Endothelial cell of umbilical vein (primary cell): ENCODE measurements around the gene KIF1C. TPM values are rescaled to one million over a fixed set of nuclear protein-coding genes. Genes with fewer than 3 reads are reported as not detected.

ENCODE experiments used
- BruUV-seq: library from RNA; stranded (reverse); fragments of 400-500 nt; replicated peaks from 2 replicates; lab custom pipeline; 2021; lab: Mats Ljungman, UMichigan
- CTCF ChIA-PET: fragments of 300-600, 350-600 bp; sonication (Branson Sonifier 250); formaldehyde crosslinking; loops from one replicate; lab custom pipeline; 2021; ENCODE audit warnings: antibody characterized with exemption, inconsistent platforms; lab: Charles Lee
- POLR2A ChIA-PET: fragments of 300-600, 350-600 bp; sonication (Branson Sonifier 250); formaldehyde crosslinking; loops from one replicate; lab custom pipeline; 2021; ENCODE audit warnings: antibody characterized with exemption, inconsistent platforms; lab: Charles Lee
- DNase-seq: peaks from one replicate; pipeline ENCODE4 v3.0.0-alpha.2; 2011; ENCODE audit warnings: low read depth, low spot score
- FAIRE-seq: peaks from 2 replicates; lab custom pipeline; 2011; peaks lifted over from hg19 to GRCh38; lab: Jason Lieb, UNC
- H2AFZ ChIP-seq: 2 replicates; pipeline ENCODE4 v1.6.0; 2012; ENCODE audit warnings: low read depth, low read length, control low read depth, inconsistent platforms
- H3K27ac ChIP-seq: 2 replicates; pipeline ENCODE4 v1.5.1; 2011; ENCODE audit warnings: low read depth, mild to moderate bottlenecking, control low read depth, low read length, moderate library complexity; ENCODE audit not compliant: insufficient read depth
- H3K27me3 ChIP-seq, 2 experiments: 2 replicates each; pipeline versions ENCODE4 v1.6.0 to v1.6.1; 2011; ENCODE audit warnings: low read length in 2 of 2, mixed read lengths in 1 of 2; ENCODE audit not compliant: control insufficient read depth in 2 of 2, insufficient read depth in 2 of 2
- H3K36me3 ChIP-seq, 2 experiments: 2 replicates in 1 of 2; 3 replicates in 1 of 2; pipeline ENCODE4 v1.5.1; 2011; ENCODE audit warnings: low read length in 2 of 2, mild to moderate bottlenecking in 1 of 2, moderate library complexity in 1 of 2; ENCODE audit not compliant: control insufficient read depth in 2 of 2, insufficient read depth in 2 of 2; ENCODE audit errors: extremely low read depth in 1 of 2
- H3K4me1 ChIP-seq: 3 replicates; pipeline ENCODE4 v1.5.1; 2011; ENCODE audit warnings: mild to moderate bottlenecking, low read length; ENCODE audit not compliant: control insufficient read depth, insufficient read depth; ENCODE audit errors: extremely low read depth
- H3K4me2 ChIP-seq: 2 replicates; pipeline ENCODE4 v1.6.1; 2011; ENCODE audit warnings: low read length, control low read depth, mixed read lengths; ENCODE audit not compliant: insufficient read depth
- H3K4me3 ChIP-seq, 3 experiments: fragments of 200-600 bp in 1 of 3; sonication (generic), shearing (Covaris generic) in 1 of 3; replicated peaks in 1 of 3; 2 replicates each; pipeline ENCODE4 v1.5.1; 2011 to 2016; ENCODE audit warnings: control low read depth in 3 of 3, low read length in 3 of 3, mild to moderate bottlenecking in 2 of 3, inconsistent platforms in 1 of 3, low read depth in 1 of 3, moderate library complexity in 1 of 3; ENCODE audit not compliant: insufficient read depth in 1 of 3
- H3K79me2 ChIP-seq: 2 replicates; pipeline ENCODE4 v1.6.0; 2012; ENCODE audit warnings: low read length, inconsistent platforms; ENCODE audit not compliant: control insufficient read depth, insufficient read depth
- H3K9ac ChIP-seq: replicated peaks from 2 replicates; pipeline ENCODE3; 2011; ENCODE audit warnings: low read length, control low read depth; ENCODE audit not compliant: insufficient read depth; ENCODE audit errors: extremely low read depth
- H3K9me1 ChIP-seq: replicated peaks from 3 replicates; pipeline ENCODE4 v1.6.0; 2011; ENCODE audit warnings: mild to moderate bottlenecking, low read length; ENCODE audit not compliant: control insufficient read depth, insufficient read depth; ENCODE audit errors: extremely low read depth
- H3K9me3 ChIP-seq: replicated peaks from 2 replicates; pipeline ENCODE4 v1.5.1; 2012; ENCODE audit warnings: low read length, inconsistent platforms; ENCODE audit not compliant: control insufficient read depth, insufficient read depth
- H4K20me1 ChIP-seq: replicated peaks from 2 replicates; pipeline ENCODE3; 2011; ENCODE audit warnings: mild to moderate bottlenecking, low read length; ENCODE audit not compliant: control insufficient read depth, insufficient read depth; ENCODE audit errors: extremely low read depth
- EZH2 ChIP-seq: IDR thresholded peaks from 2 replicates; pipeline ENCODE4 v1.6.1; 2012; ENCODE audit warnings: borderline replicate concordance, low read depth, mild to moderate bottlenecking, moderate library complexity, low read length, inconsistent platforms; ENCODE audit not compliant: severe bottlenecking
- FOS ChIP-seq: IDR thresholded peaks from 2 replicates; pipeline ENCODE4 v1.6.1; 2011; ENCODE audit warnings: mild to moderate bottlenecking, low read length, moderate library complexity, borderline replicate concordance; ENCODE audit not compliant: insufficient read depth
- GATA2 ChIP-seq: IDR thresholded peaks from 2 replicates; pipeline ENCODE4 v1.7.0; 2011; ENCODE audit warnings: low read depth, mild to moderate bottlenecking, moderate library complexity, mixed read lengths, low read length; ENCODE audit not compliant: insufficient read length, insufficient read depth
- JUN ChIP-seq: IDR thresholded peaks from 2 replicates; pipeline ENCODE4 v1.6.1; 2011; ENCODE audit warnings: borderline replicate concordance, low read depth; ENCODE audit not compliant: insufficient read length, insufficient read depth
- MYC ChIP-seq: IDR thresholded peaks from one replicate; pipeline ENCODE4 v1.6.1; 2011; ENCODE audit warnings: mild to moderate bottlenecking, low read depth, low read length
- POLR2A ChIP-seq: IDR thresholded peaks from 2 replicates; pipeline ENCODE4 v1.6.1; 2012; ENCODE audit warnings: low read depth, mild to moderate bottlenecking, control low read depth, low read length
- POLR2AphosphoS5 ChIP-seq: IDR thresholded peaks from 2 replicates; pipeline ENCODE4 v1.6.1; 2012; ENCODE audit warnings: low read depth, mild to moderate bottlenecking, control low read depth, low read length, moderate library complexity; ENCODE audit not compliant: insufficient read depth
- dilution Hi-C: fragments of 300-500 bp; cut with MboI; formaldehyde crosslinking; loops from one replicate; pipeline ENCODE4 v1.15.0; 2019; ENCODE audit warnings: low sequenced_read_pairs; ENCODE audit not compliant: extremely low pct_ligation_motif_present
- intact Hi-C: fragments of 100-400 bp; cut with micrococcal nuclease; formaldehyde crosslinking; loops from one replicate; pipeline ENCODE4 v1.10.0; 2022
- polyA plus RNA-seq, 4 experiments: library from polyadenylated mRNA; depleted of rRNA in 3 of 4; stranded (reverse) in 3 of 4; unstranded in 1 of 4; fragments of >200 nt; gene quantifications; 2 replicates each; pipeline versions ENCODE4 v1.2.1 to v1.2.3, GENCODE V29; 2011 to 2012; ENCODE audit warnings: missing spikeins in 1 of 4
- total RNA-seq: library from RNA; stranded (reverse); gene quantifications from 2 replicates; pipeline ENCODE4 v1.2.3, GENCODE V29; 2021
- TF ChIP-seq, protein P1 (sequence below): IDR thresholded peaks from 2 replicates; pipeline ENCODE4 v1.6.1; 2011; ENCODE audit not compliant: insufficient read depth, insufficient read length
- TF ChIP-seq, protein P2 (sequence below), 2 donors: IDR thresholded peaks; 1 replicate in 1 of 2; 2 replicates in 1 of 2; pipeline ENCODE4 v1.5.1; 2011; ENCODE audit warnings: low read length in 2 of 2, mild to moderate bottlenecking in 2 of 2, moderate library complexity in 2 of 2, control low read depth in 1 of 2, inconsistent platforms in 1 of 2, low read depth in 1 of 2; ENCODE audit not compliant: insufficient read depth in 1 of 2; ENCODE audit errors: extremely low read depth in 1 of 2

The KIF1C gene
- total and polyA plus RNA-seq, 2 donors (not counting 3 experiments of a cell fraction or from before 2014, with no cell fraction given), result 33.6 to 171 TPM

DNA sequence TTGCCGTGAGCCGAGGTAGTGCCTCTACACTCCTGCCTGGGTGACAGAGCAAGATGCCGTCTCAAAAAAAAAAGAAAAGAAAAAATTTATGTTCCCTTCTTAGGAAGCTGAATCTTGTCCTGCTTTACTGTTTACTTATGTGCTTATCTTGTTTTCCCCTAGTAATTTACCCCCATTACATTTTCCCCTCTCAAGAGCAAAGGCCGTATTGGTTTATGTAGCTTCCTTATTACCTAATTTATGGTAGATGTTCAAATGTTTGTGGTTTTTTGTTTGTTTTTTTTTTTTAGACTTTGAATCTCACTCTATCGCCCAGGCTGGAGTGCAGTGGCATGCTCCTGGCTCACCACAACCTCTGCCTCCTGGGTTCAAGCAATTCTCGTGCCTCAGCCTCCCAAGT lies 47.7 kb downstream of the KIF1C start:
- H3K4me3 ChIP-seq, result no peak overlapping the region
- TF ChIP-seq POLR2A (no peak), FOS (no peak)
- no peak overlapping the region for H3K27ac ChIP-seq
- dilution Hi-C loops, result no loop called here
- CTCF ChIA-PET, result interaction anchor here (0.7 to 2.7 kb wide), 5 partner anchors 10 to 126 kb away, joined by 3 to 11 read pairs (median 4); no protein-coding TSS in a partner anchor
- FAIRE-seq, result no peak
- no TSS peak for BruUV-seq
- H3K36me3 ChIP-seq, result no peaks in the 10 kb centered on the region
- POLR2A ChIA-PET, result no interaction called here
- H3K4me2 ChIP-seq, result no peak overlapping the region
- intact Hi-C loops, result no loop called here
- H3K4me1 ChIP-seq, result peaks cover 6% of the 10 kb centered on the region
- H2AFZ ChIP-seq, result no peak overlapping the region
- H3K9ac ChIP-seq, result no peak overlapping the region
- H3K79me2 ChIP-seq, result no peaks in the 10 kb centered on the region
- no peaks in the 10 kb centered on the region for H4K20me1 ChIP-seq
- H3K9me3 ChIP-seq, result no peaks in the 10 kb centered on the region
- DNase-seq, result no peak
- no peaks in the 10 kb centered on the region for H3K9me1 ChIP-seq
- no peaks in the 10 kb centered on the region for H3K27me3 ChIP-seq

DNA sequence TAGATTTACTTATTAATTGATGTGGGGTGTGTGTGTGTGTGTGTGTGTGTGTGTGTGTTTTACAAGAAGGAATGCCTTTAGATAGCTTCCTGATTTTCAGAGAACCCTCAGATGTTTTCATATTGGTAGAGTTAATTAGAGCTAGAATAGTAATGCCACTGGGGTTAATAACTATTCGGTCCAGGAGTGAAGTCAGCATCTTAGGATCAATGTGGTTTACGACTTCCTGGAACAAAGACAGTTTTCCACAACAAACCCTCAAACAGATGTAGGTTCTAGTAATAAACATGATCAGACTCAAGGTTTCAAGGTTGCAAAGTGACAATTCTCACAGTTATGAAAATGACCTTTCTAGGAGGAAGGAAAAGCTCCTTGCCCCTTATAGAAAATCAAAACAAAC lies 49.7 kb downstream of the KIF1C start:
- Histone ChIP-seq H3K79me2 (no peaks in the 10 kb centered on the region), H3K27me3 (no peaks in the 10 kb centered on the region), H3K4me3 (no peak overlapping the region), H3K9me1 (no peaks in the 10 kb centered on the region), H3K36me3 (no peaks in the 10 kb centered on the region), H4K20me1 (no peaks in the 10 kb centered on the region), H3K9me3 (no peaks in the 10 kb centered on the region), H3K4me1 (peaks cover 6% of the 10 kb centered on the region), H3K27ac (no peak overlapping the region), H2AFZ (no peak overlapping the region), H3K4me2 (no peak overlapping the region), H3K9ac (no peak overlapping the region)
- POLR2A ChIA-PET, result no interaction called here
- FAIRE-seq, result no peak
- no peak for TF ChIP-seq FOS
- TF ChIP-seq EZH2, result no peak
- TF ChIP-seq, protein P1, sequence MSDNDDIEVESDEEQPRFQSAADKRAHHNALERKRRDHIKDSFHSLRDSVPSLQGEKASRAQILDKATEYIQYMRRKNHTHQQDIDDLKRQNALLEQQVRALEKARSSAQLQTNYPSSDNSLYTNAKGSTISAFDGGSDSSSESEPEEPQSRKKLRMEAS, result no peak
- TF ChIP-seq, protein P2, sequence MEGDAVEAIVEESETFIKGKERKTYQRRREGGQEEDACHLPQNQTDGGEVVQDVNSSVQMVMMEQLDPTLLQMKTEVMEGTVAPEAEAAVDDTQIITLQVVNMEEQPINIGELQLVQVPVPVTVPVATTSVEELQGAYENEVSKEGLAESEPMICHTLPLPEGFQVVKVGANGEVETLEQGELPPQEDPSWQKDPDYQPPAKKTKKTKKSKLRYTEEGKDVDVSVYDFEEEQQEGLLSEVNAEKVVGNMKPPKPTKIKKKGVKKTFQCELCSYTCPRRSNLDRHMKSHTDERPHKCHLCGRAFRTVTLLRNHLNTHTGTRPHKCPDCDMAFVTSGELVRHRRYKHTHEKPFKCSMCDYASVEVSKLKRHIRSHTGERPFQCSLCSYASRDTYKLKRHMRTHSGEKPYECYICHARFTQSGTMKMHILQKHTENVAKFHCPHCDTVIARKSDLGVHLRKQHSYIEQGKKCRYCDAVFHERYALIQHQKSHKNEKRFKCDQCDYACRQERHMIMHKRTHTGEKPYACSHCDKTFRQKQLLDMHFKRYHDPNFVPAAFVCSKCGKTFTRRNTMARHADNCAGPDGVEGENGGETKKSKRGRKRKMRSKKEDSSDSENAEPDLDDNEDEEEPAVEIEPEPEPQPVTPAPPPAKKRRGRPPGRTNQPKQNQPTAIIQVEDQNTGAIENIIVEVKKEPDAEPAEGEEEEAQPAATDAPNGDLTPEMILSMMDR (IDR thresholded peaks at IDR 0.05; ENCODE audit: extremely low read depth in 1 of 2, insufficient read depth in 1 of 2, low read depth in 1 of 2, low read length in 2 of 2), result no peak
- TF ChIP-seq MYC, result no peak
- TF ChIP-seq JUN, result no peak
- TF ChIP-seq POLR2A, result no peak
- TF ChIP-seq POLR2AphosphoS5, result no peak
- no peak for TF ChIP-seq GATA2
- no TSS peak for BruUV-seq
- intact Hi-C loops (no loop called here), dilution Hi-C loops (no loop called here)
- peak; percentile 15 for DNase-seq
- CTCF ChIA-PET, result interaction anchor here (1.3 to 2.7 kb wide), 2 partner anchors 16 kb away, joined by 4 to 11 read pairs; no protein-coding TSS in a partner anchor
